Measurements from ENCODE around the gene TPRG1. TPM values are rescaled to one million over a fixed set of nuclear protein-coding genes. Genes with fewer than 3 reads are reported as not detected.

TPRG1 gene
- total and polyA plus RNA-seq, 2 of the 4 experiments (the other 2 are of a cell fraction), result 0.17 TPM; not detected in 1

- no peaks in the 10 kb centered on the region for H3K9me1 ChIP-seq (ENCODE audit: insufficient read depth, low read length)
- no TSS peak for BruUV-seq (replicated peaks)
- H3K23ac ChIP-seq (ENCODE audit: low read depth, low read length), result no peak overlapping the region
- no peak overlapping the region for H2BK5ac ChIP-seq (ENCODE audit: low read depth, low read length, poor library complexity, severe bottlenecking)
- no peak overlapping the region for H3K4ac ChIP-seq (ENCODE audit: low read depth, low read length)
- POLR2A ChIA-PET (ENCODE audit: unreplicated experiment), result interaction anchor here (0.6 kb wide), 1 partner anchor 1212 kb away, joined by 4 read pairs; no protein-coding TSS in a partner anchor
- no peak overlapping the region for H4K91ac ChIP-seq (ENCODE audit: insufficient read depth, low read depth, low read length)
- H4K5ac ChIP-seq (ENCODE audit: low read depth, low read length), result no peak overlapping the region
- H3K79me1 ChIP-seq (ENCODE audit: low read depth in 1 of 2, low read length in 2 of 2), result no peaks in the 10 kb centered on the region
- 0% methylated on average over 1 of the region's 5 CpGs; no CpG with 5 or more reads in 1 of the 2 experiments for WGBS, 2 experiments (ENCODE audit: extremely low coverage in 2 of 2, insufficient read length in 1 of 2)
- H2AK9ac ChIP-seq (replicated peaks; ENCODE audit: low read depth, low read length, poor library complexity), result no peak overlapping the region
- no peak overlapping the region for H3K4me3 ChIP-seq (ENCODE audit: insufficient read depth, low read depth, low read length)
- in situ Hi-C loops (cut with MboI; ENCODE audit: low sequenced_read_pairs), result no loop called here
- ATAC-seq (ENCODE audit: low read depth) (peak; percentile 24; the same call in 1 of the 2 replicates), DNase-seq (peak; percentile 72)
- no peaks in the 10 kb centered on the region for H4K20me1 ChIP-seq (ENCODE audit: insufficient read depth, low read length)
- intact Hi-C loops (cut with micrococcal nuclease), result no loop called here
- CTCF ChIA-PET, result interaction anchor here (1.6 kb wide), 1 partner anchor 31 kb away, joined by 5 read pairs; no protein-coding TSS in a partner anchor
- no peak overlapping the region for H3K14ac ChIP-seq (replicated peaks; ENCODE audit: low read depth, low read length)
- no peak overlapping the region for H2AFZ ChIP-seq (replicated peaks; ENCODE audit: low read length, poor library complexity)
- no peak overlapping the region for H2BK15ac ChIP-seq (ENCODE audit: low read depth, low read length)
- no peak overlapping the region for H3K9ac ChIP-seq (ENCODE audit: low read depth, low read length)
- H2AK5ac ChIP-seq (ENCODE audit: low read depth, low read length), result no peak overlapping the region
- H4K8ac ChIP-seq (ENCODE audit: low read depth in 2 of 2, low read length in 2 of 2), result no peak overlapping the region
- no peaks in the 10 kb centered on the region for H3K36me3 ChIP-seq (ENCODE audit: control insufficient read depth, insufficient read depth, low read length)
- H3K9me3 ChIP-seq (ENCODE audit: control insufficient read depth, insufficient read depth, low read length), result no peaks in the 10 kb centered on the region
- dilution Hi-C loops (cut with HindIII; ENCODE audit: low sequenced_read_pairs, unreplicated experiment), result no loop called here
- H2BK120ac ChIP-seq (ENCODE audit: low read depth, low read length), result no peak overlapping the region
- no peak overlapping the region for H2BK20ac ChIP-seq (ENCODE audit: low read depth, low read length)
- no peak overlapping the region for H3K4me2 ChIP-seq (ENCODE audit: low read depth, low read length)
- H3K56ac ChIP-seq (ENCODE audit: extremely low read depth, insufficient read depth, low read length), result no peak overlapping the region
- H3K18ac ChIP-seq (ENCODE audit: low read depth, low read length), result no peak overlapping the region
- TF ChIP-seq CTCF (conservative IDR thresholded peaks at IDR 0.05; ENCODE audit: low read depth, low read length), result no peak
- TF ChIP-seq ELK1 (IDR thresholded peaks at IDR 0.05; ENCODE audit: borderline replicate concordance, low read depth, low read length), result no peak
- TF ChIP-seq MXI1 (IDR thresholded peaks at IDR 0.05; ENCODE audit: borderline replicate concordance, low read depth, low read length), result no peak
- TF ChIP-seq NFE2L2 (IDR thresholded peaks at IDR 0.05; ENCODE audit: low read depth, low read length), result no peak
- no peak for TF ChIP-seq CEBPB (IDR thresholded peaks at IDR 0.05; ENCODE audit: low read depth, low read length)
- TF ChIP-seq RFX5 (IDR thresholded peaks at IDR 0.05; ENCODE audit: low read depth, low read length), result no peak
- TF ChIP-seq CHD1 (IDR thresholded peaks at IDR 0.05; ENCODE audit: low read depth, low read length), result no peak
- TF ChIP-seq MAFK (IDR thresholded peaks at IDR 0.05; ENCODE audit: low read depth, low read length), result no peak
- TF ChIP-seq RCOR1 (IDR thresholded peaks at IDR 0.05; ENCODE audit: insufficient replicate concordance, low read length), result no peak
- no peak for TF ChIP-seq BHLHE40 (IDR thresholded peaks at IDR 0.05; ENCODE audit: low read depth, low read length)
- TF ChIP-seq RAD21 (IDR thresholded peaks at IDR 0.05; ENCODE audit: low read length), result no peak
- no peak for TF ChIP-seq POLR2A (IDR thresholded peaks at IDR 0.05; ENCODE audit: low read depth, low read length)
- no peak for TF ChIP-seq FOS (IDR thresholded peaks at IDR 0.05; ENCODE audit: low read depth, low read length)
- TF ChIP-seq SMC3 (IDR thresholded peaks at IDR 0.05; ENCODE audit: low read depth, low read length), result no peak
- H3K27ac ChIP-seq (ENCODE audit: insufficient read depth, low read length), result no peak overlapping the region
- peaks cover 1% of the 10 kb centered on the region; the same call in 1 of the 2 replicates for H3K4me1 ChIP-seq (ENCODE audit: control insufficient read depth, insufficient read depth, low read length)
- no peaks in the 10 kb centered on the region; the same call in 1 of the 2 replicates for H3K27me3 ChIP-seq (ENCODE audit: control insufficient read depth, insufficient read depth, low read length)
Observed at GRCh38 chr3:189324538-189325138, 152.9 kb downstream of the TPRG1 start.
